ENCODE measurements around the gene C1orf52.

DNA sequence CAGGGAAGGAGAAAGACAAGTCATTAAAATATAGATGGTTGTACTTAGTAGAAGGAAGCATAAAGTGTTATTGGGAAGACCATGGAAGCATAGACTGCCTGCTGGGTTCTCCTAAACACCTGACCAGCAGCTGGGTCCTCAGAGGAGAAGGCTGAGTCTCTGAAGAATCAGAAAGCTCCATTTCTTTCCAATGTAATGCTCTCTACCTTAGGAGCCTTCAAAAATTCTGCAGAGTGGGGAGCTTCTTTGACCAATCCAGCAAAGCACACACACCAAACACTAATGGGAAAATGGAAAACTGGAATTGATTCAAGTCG is 38.0 kb upstream of the C1orf52 start:
- TF ChIP-seq, protein P1, sequence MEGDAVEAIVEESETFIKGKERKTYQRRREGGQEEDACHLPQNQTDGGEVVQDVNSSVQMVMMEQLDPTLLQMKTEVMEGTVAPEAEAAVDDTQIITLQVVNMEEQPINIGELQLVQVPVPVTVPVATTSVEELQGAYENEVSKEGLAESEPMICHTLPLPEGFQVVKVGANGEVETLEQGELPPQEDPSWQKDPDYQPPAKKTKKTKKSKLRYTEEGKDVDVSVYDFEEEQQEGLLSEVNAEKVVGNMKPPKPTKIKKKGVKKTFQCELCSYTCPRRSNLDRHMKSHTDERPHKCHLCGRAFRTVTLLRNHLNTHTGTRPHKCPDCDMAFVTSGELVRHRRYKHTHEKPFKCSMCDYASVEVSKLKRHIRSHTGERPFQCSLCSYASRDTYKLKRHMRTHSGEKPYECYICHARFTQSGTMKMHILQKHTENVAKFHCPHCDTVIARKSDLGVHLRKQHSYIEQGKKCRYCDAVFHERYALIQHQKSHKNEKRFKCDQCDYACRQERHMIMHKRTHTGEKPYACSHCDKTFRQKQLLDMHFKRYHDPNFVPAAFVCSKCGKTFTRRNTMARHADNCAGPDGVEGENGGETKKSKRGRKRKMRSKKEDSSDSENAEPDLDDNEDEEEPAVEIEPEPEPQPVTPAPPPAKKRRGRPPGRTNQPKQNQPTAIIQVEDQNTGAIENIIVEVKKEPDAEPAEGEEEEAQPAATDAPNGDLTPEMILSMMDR (IDR thresholded peaks at IDR 0.05; ENCODE audit: insufficient read depth, low read length) = no peak
- TF ChIP-seq SPI1 (IDR thresholded peaks at IDR 0.05; ENCODE audit: borderline replicate concordance, low read depth) = no peak
